Measurements from ENCODE around the gene RHBDF1.
"Not testable (repeated sequence)": the region's sequence is repeated elsewhere in the genome, so short reads cannot be mapped to it uniquely, and the experiment has no call there.

RHBDF1 gene

GRCh38 chr16:54237-54581 lies 18.2 kb downstream of the RHBDF1 start:
- TF ChIP-seq CTCF (conservative IDR thresholded peaks at IDR 0.05) (no peak), ZFX (IDR thresholded peaks at IDR 0.05) (no peak)
- H3K27ac ChIP-seq, result peak overlapping the region; percentile 95

GRCh38 chr16:53346-54236 lies 18.8 kb downstream of the RHBDF1 start, which contains the start of the genes POLR3K and SNRNP25:
Gene POLR3K, minus strand, starts transcription at chr16:53608. Its CDS starts 22 bp downstream, at chr16:53586.
Gene SNRNP25, plus strand, starts transcription at chr16:53828. Its CDS starts 189 bp downstream, at chr16:54017.
- peak within 1 kb of the TSS; percentile 95 for H3K27ac ChIP-seq
- no peak for TF ChIP-seq CTCF (conservative IDR thresholded peaks at IDR 0.05)
- peak; percentile 45; the same call in 1 of the 2 replicates for TF ChIP-seq ZFX (IDR thresholded peaks at IDR 0.05)

GRCh38 chr16:50769-51591 lies 21.5 kb downstream of the RHBDF1 start:
- TF ChIP-seq CTCF (conservative IDR thresholded peaks at IDR 0.05) (no peak), ZFX (IDR thresholded peaks at IDR 0.05) (no peak)
- H3K27ac ChIP-seq, result no peak overlapping the region

GRCh38 chr16:47234-47633 lies 25.2 kb downstream of the RHBDF1 start:
- TF ChIP-seq CTCF (conservative IDR thresholded peaks at IDR 0.05), result no peak
- no peak for TF ChIP-seq ZFX (IDR thresholded peaks at IDR 0.05)
- no peak overlapping the region for H3K27ac ChIP-seq

GRCh38 chr16:46510-46909 lies 25.9 kb downstream of the RHBDF1 start:
- not testable (repeated sequence) for H3K27ac ChIP-seq

- TF ChIP-seq ZFX (IDR thresholded peaks at IDR 0.05) (no peak), CTCF (conservative IDR thresholded peaks at IDR 0.05) (no peak)
These were observed 27.0 kb downstream of the RHBDF1 start for GRCh38 chr16:45454-45853.

GRCh38 chr16:44655-45054 lies 27.8 kb downstream of the RHBDF1 start:
- TF ChIP-seq ZFX (IDR thresholded peaks at IDR 0.05) (no peak), CTCF (conservative IDR thresholded peaks at IDR 0.05) (no peak)

More at GRCh38 chr16:45454-45853, 27.0 kb downstream of the RHBDF1 start:
- H3K27ac ChIP-seq, result no peak overlapping the region

More at GRCh38 chr16:44655-45054, 27.8 kb downstream of the RHBDF1 start:
- H3K27ac ChIP-seq, result no peak overlapping the region
